Measurements from ENCODE around the gene CAMK1D. TPM values are rescaled to one million over a fixed set of nuclear protein-coding genes. Genes with fewer than 3 reads are reported as not detected.

CAMK1D gene
- total RNA-seq, 1 experiment from 2014 or later = 10.2 TPM

GRCh38 chr10:12603766-12604470, 254.6 kb downstream of the CAMK1D start (continued):
- no peak for TF ChIP-seq CREM (CRISPR knock-in tag; IDR thresholded peaks at IDR 0.05)
- no peak for TF ChIP-seq CDX4 (CRISPR knock-in tag; IDR thresholded peaks at IDR 0.05; ENCODE audit: borderline replicate concordance)
- TF ChIP-seq ZNF512 (CRISPR knock-in tag; IDR thresholded peaks at IDR 0.05; ENCODE audit: borderline replicate concordance) = no peak
- TF ChIP-seq ZNF281 (CRISPR knock-in tag; IDR thresholded peaks at IDR 0.05) = no peak
- no peak for TF ChIP-seq CTCF (IDR thresholded peaks at IDR 0.05)

GRCh38 chr10:12605580-12606405, 256.4 kb downstream of the CAMK1D start:
- TF ChIP-seq NFATC4 (CRISPR knock-in tag; IDR thresholded peaks at IDR 0.05) (no peak), HMGA2 (CRISPR knock-in tag; IDR thresholded peaks at IDR 0.05) (no peak), GABPB1 (CRISPR knock-in tag; IDR thresholded peaks at IDR 0.05) (0 out of 2 replicates have a peak, but pooled peaks have one; percentile 24), CDX4 (CRISPR knock-in tag; IDR thresholded peaks at IDR 0.05; ENCODE audit: borderline replicate concordance) (no peak), NR3C1 (CRISPR knock-in tag; conservative IDR thresholded peaks at IDR 0.05; ENCODE audit: low read depth) (no peak)
- H3K4me3 Mint-ChIP-seq = no peak overlapping the region
- DNase-seq (ENCODE audit: low spot score) (no peak), ATAC-seq (no peak; the same call in 1 of the 2 replicates)
- CTCF ChIA-PET = no interaction called here
- peaks cover 9% of the 10 kb centered on the region for H3K9me3 Mint-ChIP-seq
- H3K27ac Mint-ChIP-seq = no peak overlapping the region; the same call in 1 of the 2 replicates
- peaks cover 8% of the 10 kb centered on the region for H3K4me1 Mint-ChIP-seq
- POLR2A ChIA-PET = no interaction called here
- H3K36me3 Mint-ChIP-seq = 0 out of 2 replicates have a peak, but pooled peaks cover under 1% of the 10 kb centered on the region
- no peaks in the 10 kb centered on the region for H3K27me3 Mint-ChIP-seq (ENCODE audit: low read depth)

- no peak for TF ChIP-seq SMAD3 (CRISPR knock-in tag; IDR thresholded peaks at IDR 0.05; ENCODE audit: borderline replicate concordance)
- no peak for TF ChIP-seq E2F4 (CRISPR knock-in tag; IDR thresholded peaks at IDR 0.05; ENCODE audit: borderline replicate concordance, low read depth)
- Mint-ChIP-seq H3K4me3 (no peak overlapping the region), H3K9me3 (peaks cover 6% of the 10 kb centered on the region; the same call in 1 of the 2 replicates), H3K36me3 (no peaks in the 10 kb centered on the region), H3K27ac (no peak overlapping the region; the same call in 1 of the 2 replicates), H3K27me3 (ENCODE audit: low read depth) (no peaks in the 10 kb centered on the region), H3K4me1 (peaks cover 8% of the 10 kb centered on the region)
- POLR2A ChIA-PET = no interaction called here
- CTCF ChIA-PET = no interaction called here
- ATAC-seq (no peak), DNase-seq (ENCODE audit: low spot score) (no peak)
Measured at GRCh38 chr10:12606461-12606860, 257.1 kb downstream of the CAMK1D start.

Measured in WTC11 (cell line).